Upper lobe of left lung (tissue), 6 donors: ENCODE data around the gene ACACB. TPM values are rescaled to one million over a fixed set of nuclear protein-coding genes. Genes with fewer than 3 reads are reported as not detected.

ENCODE experiments used
- ATAC-seq, 2 donors: fragments of 200-7000 bp; cut with Tn5 transposase; one replicate each; pipeline ENCODE4 v1.9.1; 2022; ENCODE audit warnings: mild to moderate bottlenecking in 2 of 2, moderate library complexity in 2 of 2; ENCODE audit not compliant: low FRiP score in 2 of 2
- DNase-seq, 2 donors: peaks; one replicate each; pipeline ENCODE4 v3.0.0-alpha.2; 2019 to 2020
- H3K27ac ChIP-seq, 4 donors: fragments of 200-600 bp; sonication (generic); one replicate each; pipeline ENCODE4 v1.5.1; 2016 to 2019
- H3K27me3 ChIP-seq, 4 donors: fragments of 200-600 bp; sonication (generic); one replicate each; pipeline ENCODE4 v1.5.1; 2017 to 2019
- H3K36me3 ChIP-seq, 4 donors: fragments of 200-600 bp; sonication (generic); one replicate each; pipeline ENCODE4 v1.5.1; 2016 to 2019
- H3K4me1 ChIP-seq, 4 donors: fragments of 200-600 bp; sonication (generic); one replicate each; pipeline ENCODE4 v1.5.1; 2018 to 2019
- H3K4me3 ChIP-seq, 4 donors: fragments of 200-600 bp; sonication (generic); one replicate each; pipeline ENCODE4 v1.5.1; 2017 to 2019; ENCODE audit warnings: mild to moderate bottlenecking in 2 of 4, moderate library complexity in 1 of 4
- H3K9me3 ChIP-seq, 4 donors: fragments of 200-600 bp; sonication (generic); one replicate each; pipeline ENCODE4 v1.5.1; 2018 to 2019
- CTCF ChIP-seq, 6 experiments: fragments of 450-650 bp in 4 of 6; fragments of 200-600 bp in 2 of 6; sonication (generic) in 2 of 6; IDR thresholded peaks; one replicate each; pipeline ENCODE4 v1.5.1; 2016 to 2019; ENCODE audit warnings: antibody characterized with exemption in 6 of 6
- EP300 ChIP-seq, 4 donors: sonication (generic); formaldehyde crosslinking; IDR thresholded peaks; one replicate each; pipeline ENCODE4 v1.5.1; 2017; ENCODE audit warnings: antibody characterized with exemption in 4 of 4, control low read depth in 2 of 4
- POLR2A ChIP-seq, 4 donors: fragments of 450-650 bp; IDR thresholded peaks; one replicate each; pipeline ENCODE4 v1.5.1; 2016 to 2017; ENCODE audit warnings: antibody characterized with exemption in 4 of 4, mild to moderate bottlenecking in 2 of 4
- POLR2AphosphoS5 ChIP-seq, 2 donors: sonication (generic); formaldehyde crosslinking; IDR thresholded peaks; one replicate each; pipeline ENCODE4 v1.5.1; 2017; ENCODE audit warnings: antibody characterized with exemption in 2 of 2
- WGBS, 2 donors: methylation state at CpG; one replicate each; pipeline ENCODE4 v1.1.5; 2017 to 2018; 5-methylcytosine and 5-hydroxymethylcytosine counted together
- total RNA-seq, 6 donors: library from RNA; depleted of rRNA in 4 of 6; stranded (reverse); fragments of >200 nt in 4 of 6; gene quantifications; one replicate each; pipeline versions ENCODE4 v1.1.0 to v1.2.1, GENCODE V29; 2016 to 2021
- donor health status: DM: no; HTN: no; CAD: no; lungs with moderate emphysema.
- donor health status: DM: no; HTN: yes; CAD: no; lungs with severe emphysema.

The ACACB gene
- total RNA-seq, 6 donors from 2014 or later, result 26.3 to 202 (median 36.3) TPM

DNA sequence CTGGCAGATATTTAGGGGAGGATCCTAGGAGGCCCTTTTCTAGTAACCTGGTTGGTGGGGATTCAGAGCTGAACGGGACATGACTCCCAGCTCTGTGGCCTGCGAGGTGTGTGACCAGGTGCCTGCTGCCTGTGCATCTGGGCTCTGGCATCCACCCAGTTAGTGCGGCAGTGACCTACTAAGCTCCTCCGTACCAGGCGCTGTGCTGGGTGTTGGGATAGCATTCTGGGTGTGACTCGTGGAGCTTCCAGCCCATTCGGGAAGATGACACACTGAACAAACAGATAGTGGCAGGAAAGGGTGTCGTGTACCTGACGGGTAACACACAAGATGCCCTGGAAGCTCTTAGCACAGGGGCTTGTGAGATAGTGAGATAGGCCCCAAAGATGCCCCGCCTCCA lies 80.9 kb downstream of the ACACB start:
- Histone ChIP-seq H3K9me3 (no peaks in the 10 kb centered on the region), H3K4me1 (no peaks in the 10 kb centered on the region), H3K4me3 (no peak overlapping the region), H3K36me3 (peaks cover 4 to 95% (median 51%) of the 10 kb centered on the region in 4 donors), H3K27ac (no peak overlapping the region), H3K27me3 (no peaks in the 10 kb centered on the region)
- ATAC-seq (peak in 1 of 2 donors; percentile 20), DNase-seq (no peak)
- no peak for TF ChIP-seq POLR2AphosphoS5 (IDR thresholded peaks at IDR 0.05)
- TF ChIP-seq EP300 (IDR thresholded peaks at IDR 0.05), result no peak
- no peak for TF ChIP-seq CTCF (IDR thresholded peaks at IDR 0.05)
- no peak for TF ChIP-seq POLR2A (IDR thresholded peaks at IDR 0.05)
- WGBS, 2 donors, result 92% methylated on average over 10 of the region's 10 CpGs

DNA sequence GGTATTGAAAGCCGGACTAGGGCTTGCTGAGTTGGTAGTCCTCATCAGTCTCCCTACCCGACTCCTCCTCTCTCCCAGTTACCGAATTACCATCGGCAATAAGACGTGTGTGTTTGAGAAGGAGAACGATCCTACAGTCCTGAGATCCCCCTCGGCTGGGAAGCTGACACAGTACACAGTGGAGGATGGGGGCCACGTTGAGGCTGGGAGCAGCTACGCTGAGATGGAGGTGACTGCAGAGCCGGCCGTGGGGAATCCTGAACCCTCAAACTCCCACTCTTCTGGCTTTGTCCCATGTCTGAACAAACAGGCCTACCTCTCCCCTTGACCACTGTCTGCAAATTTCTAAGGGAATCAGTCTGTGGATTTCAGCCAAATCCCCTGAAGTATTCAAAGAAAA lies 82.9 kb downstream of the ACACB start:
- DNase-seq (no peak), ATAC-seq (no peak)
- no peaks in the 10 kb centered on the region for H3K9me3 ChIP-seq
- H3K27me3 ChIP-seq, result no peaks in the 10 kb centered on the region
- H3K4me3 ChIP-seq, result no peak overlapping the region
- no peaks in the 10 kb centered on the region for H3K4me1 ChIP-seq
- WGBS, 2 donors, result 93 to 98% methylated on average over 9 to 11 of the region's 11 CpGs
- TF ChIP-seq POLR2A (IDR thresholded peaks at IDR 0.05) (no peak), EP300 (IDR thresholded peaks at IDR 0.05) (no peak), POLR2AphosphoS5 (IDR thresholded peaks at IDR 0.05) (no peak), CTCF (IDR thresholded peaks at IDR 0.05) (no peak)
- H3K36me3 ChIP-seq, result peaks cover 4 to 92% (median 44%) of the 10 kb centered on the region in 4 donors
- no peak overlapping the region for H3K27ac ChIP-seq

GRCh38 chr12:109200825-109201495 lies 84.6 kb downstream of the ACACB start:
- H3K4me3 ChIP-seq, result no peak overlapping the region
- DNase-seq (no peak), ATAC-seq (no peak)
- peaks cover 0 to 93% (median 32%) of the 10 kb centered on the region in 4 donors for H3K36me3 ChIP-seq
- H3K4me1 ChIP-seq, result no peaks in the 10 kb centered on the region
- H3K9me3 ChIP-seq, result no peaks in the 10 kb centered on the region
- WGBS, 2 donors, result 94 to 97% methylated on average over 13 to 14 of the region's 14 CpGs
- H3K27ac ChIP-seq, result no peak overlapping the region
- no peak for TF ChIP-seq POLR2A (IDR thresholded peaks at IDR 0.05)
- TF ChIP-seq POLR2AphosphoS5 (IDR thresholded peaks at IDR 0.05), result no peak
- no peak for TF ChIP-seq EP300 (IDR thresholded peaks at IDR 0.05)
- TF ChIP-seq CTCF (IDR thresholded peaks at IDR 0.05), result no peak
- no peaks in the 10 kb centered on the region for H3K27me3 ChIP-seq

- no peaks in the 10 kb centered on the region for H3K27me3 ChIP-seq
- TF ChIP-seq POLR2A (IDR thresholded peaks at IDR 0.05) (no peak), CTCF (IDR thresholded peaks at IDR 0.05) (no peak), POLR2AphosphoS5 (IDR thresholded peaks at IDR 0.05) (no peak), EP300 (IDR thresholded peaks at IDR 0.05) (no peak)
- peaks cover 0 to 90% (median 30%) of the 10 kb centered on the region in 4 donors for H3K36me3 ChIP-seq
- no peak overlapping the region for H3K27ac ChIP-seq
- no peaks in the 10 kb centered on the region for H3K4me1 ChIP-seq
- H3K9me3 ChIP-seq, result no peaks in the 10 kb centered on the region
- DNase-seq (peak in 1 of 2 donors; percentile 50), ATAC-seq (no peak)
- WGBS, 2 donors, result 92 to 98% methylated on average over 17 of the region's 17 CpGs
- no peak overlapping the region for H3K4me3 ChIP-seq
Measured at GRCh38 chr12:109201496-109201885, 85.1 kb downstream of the ACACB start.

DNA sequence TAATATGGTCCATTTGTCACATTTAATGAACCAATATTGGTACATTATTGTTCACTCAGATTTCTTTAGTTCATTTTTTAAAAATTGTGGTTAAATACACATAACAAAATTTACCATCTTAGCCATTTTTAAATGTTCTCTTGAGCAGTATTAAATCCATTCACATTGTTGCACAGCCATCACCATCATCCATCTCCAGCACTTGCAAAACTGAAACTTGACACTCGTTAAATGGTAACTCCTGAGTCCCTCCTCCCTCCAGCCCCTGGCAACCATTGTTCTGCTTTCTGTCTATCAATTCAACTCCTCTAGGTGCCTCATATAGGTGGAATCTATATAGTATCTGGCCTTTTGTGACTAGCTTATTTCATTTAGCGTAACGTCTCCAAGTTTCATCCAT lies 86.4 kb downstream of the ACACB start:
- peaks cover 10 to 90% (median 34%) of the 10 kb centered on the region in 4 donors for H3K36me3 ChIP-seq
- H3K4me3 ChIP-seq, result no peak overlapping the region
- whole genome bisulfite sequencing, 2 donors, result 95 to 97% methylated on average over 3 of the region's 3 CpGs
- no peak overlapping the region for H3K27ac ChIP-seq
- H3K4me1 ChIP-seq, result no peaks in the 10 kb centered on the region
- TF ChIP-seq POLR2AphosphoS5 (IDR thresholded peaks at IDR 0.05), result no peak
- TF ChIP-seq CTCF (IDR thresholded peaks at IDR 0.05), result no peak
- TF ChIP-seq EP300 (IDR thresholded peaks at IDR 0.05), result no peak
- TF ChIP-seq POLR2A (IDR thresholded peaks at IDR 0.05), result no peak
- DNase-seq (no peak), ATAC-seq (no peak)
- no peaks in the 10 kb centered on the region for H3K27me3 ChIP-seq
- no peaks in the 10 kb centered on the region for H3K9me3 ChIP-seq
